Measurements from ENCODE around the gene NLRP12. TPM values are rescaled to one million over a fixed set of nuclear protein-coding genes. Genes with fewer than 3 reads are reported as not detected.
A peak's percentile ranks its signal among the peaks of the same experiment; 100 is the strongest.

The NLRP12 gene
- total RNA-seq, 1 donor from 2014 or later, result 6.8 TPM

DNA sequence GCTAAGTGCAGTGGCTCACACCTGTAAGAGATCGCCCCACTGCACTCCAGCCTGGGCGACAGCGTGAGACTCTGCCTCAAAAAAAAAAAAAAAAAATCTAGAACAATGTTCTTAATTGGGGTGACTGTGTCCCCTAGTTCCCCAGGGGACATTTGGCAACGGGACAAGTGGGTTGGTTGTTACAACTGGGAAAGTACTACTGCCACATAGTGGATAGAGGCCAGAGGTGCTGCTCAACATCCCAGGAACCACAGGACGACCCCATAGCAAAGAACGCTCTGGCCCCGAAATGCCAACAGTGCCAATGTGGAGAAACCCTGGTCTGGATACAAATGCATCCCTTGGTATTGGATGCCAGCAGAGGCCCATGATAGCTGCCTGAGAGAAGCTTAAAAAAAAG lies 11.8 kb downstream of the NLRP12 start:
- TF ChIP-seq, protein P1, sequence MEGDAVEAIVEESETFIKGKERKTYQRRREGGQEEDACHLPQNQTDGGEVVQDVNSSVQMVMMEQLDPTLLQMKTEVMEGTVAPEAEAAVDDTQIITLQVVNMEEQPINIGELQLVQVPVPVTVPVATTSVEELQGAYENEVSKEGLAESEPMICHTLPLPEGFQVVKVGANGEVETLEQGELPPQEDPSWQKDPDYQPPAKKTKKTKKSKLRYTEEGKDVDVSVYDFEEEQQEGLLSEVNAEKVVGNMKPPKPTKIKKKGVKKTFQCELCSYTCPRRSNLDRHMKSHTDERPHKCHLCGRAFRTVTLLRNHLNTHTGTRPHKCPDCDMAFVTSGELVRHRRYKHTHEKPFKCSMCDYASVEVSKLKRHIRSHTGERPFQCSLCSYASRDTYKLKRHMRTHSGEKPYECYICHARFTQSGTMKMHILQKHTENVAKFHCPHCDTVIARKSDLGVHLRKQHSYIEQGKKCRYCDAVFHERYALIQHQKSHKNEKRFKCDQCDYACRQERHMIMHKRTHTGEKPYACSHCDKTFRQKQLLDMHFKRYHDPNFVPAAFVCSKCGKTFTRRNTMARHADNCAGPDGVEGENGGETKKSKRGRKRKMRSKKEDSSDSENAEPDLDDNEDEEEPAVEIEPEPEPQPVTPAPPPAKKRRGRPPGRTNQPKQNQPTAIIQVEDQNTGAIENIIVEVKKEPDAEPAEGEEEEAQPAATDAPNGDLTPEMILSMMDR (IDR thresholded peaks at IDR 0.05), result no peak
- H3K27ac ChIP-seq, result no peak overlapping the region
- H3K27me3 ChIP-seq (ENCODE audit: low read depth), result no peaks in the 10 kb centered on the region
- intact Hi-C loops (cut with DNase I), result no loop called here
- no peaks in the 10 kb centered on the region for H3K9me3 ChIP-seq
- H3K4me1 ChIP-seq, result no peaks in the 10 kb centered on the region
- no peak overlapping the region for H3K4me3 ChIP-seq
- H3K36me3 ChIP-seq, result no peaks in the 10 kb centered on the region
- no peak for ATAC-seq
- DNase-seq, result no peak

DNA sequence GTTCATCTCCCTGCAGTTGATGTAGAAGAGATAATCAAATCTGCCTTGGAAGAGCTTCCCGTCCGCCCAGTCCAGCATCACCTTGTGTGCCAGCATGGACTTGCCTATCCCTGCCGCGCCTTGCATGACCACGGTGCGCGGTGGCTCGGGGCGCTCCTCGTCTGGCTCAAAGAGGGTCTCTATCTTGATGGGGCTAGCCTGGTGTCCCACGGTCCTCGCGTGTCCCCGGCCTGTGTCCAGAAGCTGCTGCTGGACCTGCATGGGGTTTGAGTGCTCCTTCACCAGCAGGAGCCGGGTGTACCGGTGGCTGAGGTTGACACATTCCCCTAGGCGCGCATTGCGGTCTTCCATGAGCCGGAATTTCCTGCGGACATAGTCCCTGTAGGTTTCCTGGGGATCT lies 13.2 kb downstream of the NLRP12 start:
- Histone ChIP-seq H3K36me3 (no peaks in the 10 kb centered on the region), H3K27me3 (ENCODE audit: low read depth) (no peaks in the 10 kb centered on the region), H3K4me1 (no peaks in the 10 kb centered on the region), H3K27ac (no peak overlapping the region), H3K9me3 (no peaks in the 10 kb centered on the region), H3K4me3 (no peak overlapping the region)
- intact Hi-C loops (cut with DNase I), result no loop called here
- TF ChIP-seq, protein P1 (IDR thresholded peaks at IDR 0.05), result no peak
- ATAC-seq (no peak), DNase-seq (no peak)

DNA sequence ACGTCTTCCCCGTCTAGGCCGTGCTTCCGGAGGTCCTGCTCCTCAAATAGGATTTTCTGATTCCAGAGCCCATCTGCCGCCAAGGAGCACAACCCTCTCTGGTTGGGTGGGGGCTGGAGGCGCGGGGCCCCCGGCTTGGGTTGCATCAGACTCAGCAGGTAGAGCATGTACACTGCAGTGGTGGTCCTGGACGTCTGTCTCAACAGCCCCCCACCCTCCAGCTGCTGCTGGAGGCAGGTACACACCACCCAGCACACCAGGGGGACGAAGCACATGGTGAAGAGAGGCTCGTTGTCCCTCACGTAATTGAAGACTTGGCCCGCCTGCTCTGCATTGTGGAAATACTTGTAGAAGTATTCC lies 13.9 kb downstream of the NLRP12 start:
- Histone ChIP-seq H3K9me3 (no peaks in the 10 kb centered on the region), H3K27me3 (ENCODE audit: low read depth) (no peaks in the 10 kb centered on the region), H3K36me3 (no peaks in the 10 kb centered on the region), H3K4me3 (no peak overlapping the region), H3K27ac (no peak overlapping the region), H3K4me1 (no peaks in the 10 kb centered on the region)
- no peak for ATAC-seq
- TF ChIP-seq, protein P1 (IDR thresholded peaks at IDR 0.05), result no peak
- no peak for DNase-seq
- intact Hi-C loops (cut with DNase I), result no loop called here

DNA sequence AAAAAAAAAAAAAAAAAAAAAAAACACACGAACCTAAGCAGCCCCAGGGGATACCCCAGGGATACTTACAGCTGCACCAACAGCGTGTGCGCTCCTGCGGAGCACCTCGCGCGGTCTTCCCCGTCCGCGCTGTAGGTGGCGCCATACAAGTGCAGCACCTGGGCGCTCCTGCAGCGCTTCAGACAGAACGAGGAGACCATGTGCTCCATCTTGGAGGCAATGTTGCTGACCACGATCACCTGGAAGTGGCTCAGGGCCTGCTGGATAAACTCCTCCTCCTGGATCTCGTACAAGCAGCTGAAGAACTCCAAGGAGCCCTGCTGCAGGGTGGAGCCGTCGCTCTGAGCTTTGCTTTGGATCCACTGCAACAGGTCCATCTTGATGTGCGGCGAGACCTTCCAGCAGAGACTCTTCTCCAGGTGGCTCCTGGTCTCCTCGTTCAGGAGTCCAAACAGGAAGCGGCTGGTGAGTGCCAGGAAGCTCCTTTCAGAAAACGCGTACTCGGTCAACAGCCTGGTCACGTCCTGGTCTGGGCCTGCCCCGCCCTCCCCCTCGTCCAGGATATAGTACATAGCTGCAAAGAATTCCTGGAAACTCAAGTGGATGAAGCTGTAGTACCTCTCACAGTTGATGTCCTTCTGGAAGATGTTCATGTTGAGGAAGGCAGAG lies 14.5 kb downstream of the NLRP12 start:
- TF ChIP-seq, protein P1 (IDR thresholded peaks at IDR 0.05), result peak; percentile 10
- H3K4me1 ChIP-seq, result no peaks in the 10 kb centered on the region
- intact Hi-C loops (cut with DNase I), result no loop called here
- ATAC-seq (peak in 1 of 2 donors; percentile 48), DNase-seq (no peak)
- no peaks in the 10 kb centered on the region for H3K27me3 ChIP-seq (ENCODE audit: low read depth)
- no peak overlapping the region for H3K27ac ChIP-seq
- no peaks in the 10 kb centered on the region for H3K9me3 ChIP-seq
- H3K36me3 ChIP-seq, result no peaks in the 10 kb centered on the region
- H3K4me3 ChIP-seq, result no peak overlapping the region

DNA sequence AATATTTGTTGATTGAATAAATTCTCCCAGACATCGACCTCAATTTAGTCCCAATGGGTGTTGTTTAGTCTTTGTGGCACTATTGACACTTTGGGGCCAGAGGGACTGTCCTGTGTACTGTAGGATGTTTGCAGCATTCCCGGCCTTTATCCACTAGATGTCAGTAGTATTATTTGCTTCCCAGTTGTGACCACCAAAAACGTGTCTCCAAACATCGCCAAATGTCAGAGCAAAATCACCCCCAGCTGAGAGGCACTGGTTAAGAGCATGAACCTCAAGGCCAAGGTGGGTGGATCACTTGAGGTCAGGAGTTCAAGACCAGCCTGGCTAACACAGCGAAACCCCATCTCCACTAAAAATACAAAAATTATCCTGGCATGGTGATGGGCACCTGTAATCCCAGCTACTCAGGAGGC lies 15.4 kb downstream of the NLRP12 start:
- intact Hi-C loops (cut with DNase I), result no loop called here
- Histone ChIP-seq H3K9me3 (no peaks in the 10 kb centered on the region), H3K36me3 (no peaks in the 10 kb centered on the region), H3K4me1 (no peaks in the 10 kb centered on the region), H3K4me3 (no peak overlapping the region), H3K27ac (no peak overlapping the region), H3K27me3 (ENCODE audit: low read depth) (no peaks in the 10 kb centered on the region)
- no peak for ATAC-seq
- TF ChIP-seq, protein P1 (IDR thresholded peaks at IDR 0.05), result peak; percentile 41
- no peak for DNase-seq

Data from lower lobe of right lung (tissue), 2 donors.